GM12892 (cell line): ENCODE results near the gene DDX47.
"Not testable (repeated sequence)": the region's sequence is repeated elsewhere in the genome, so short reads cannot be mapped to it uniquely, and the experiment has no call there.

Experiments used
- DNase-seq: peaks from one replicate; pipeline ENCODE4 v3.0.0; 2011; ENCODE audit not compliant: insufficient read length
- FAIRE-seq: peaks from 2 replicates; lab custom pipeline; 2011; peaks lifted over from hg19 to GRCh38; lab: Jason Lieb, UNC
- POLR2A ChIP-seq: IDR thresholded peaks from 2 replicates; pipeline ENCODE4 v1.6.1; 2011; ENCODE audit warnings: low read depth, low read length, control low read depth
- POLR2AphosphoS5 ChIP-seq: IDR thresholded peaks from 2 replicates; pipeline ENCODE4 v1.6.1; 2011; ENCODE audit warnings: low read depth, low read length, control low read depth
- TAF1 ChIP-seq: IDR thresholded peaks from 2 replicates; pipeline ENCODE4 v1.6.1; 2011; ENCODE audit warnings: low read depth, mild to moderate bottlenecking, control low read depth, low read length, borderline replicate concordance

DDX47 gene

DNA sequence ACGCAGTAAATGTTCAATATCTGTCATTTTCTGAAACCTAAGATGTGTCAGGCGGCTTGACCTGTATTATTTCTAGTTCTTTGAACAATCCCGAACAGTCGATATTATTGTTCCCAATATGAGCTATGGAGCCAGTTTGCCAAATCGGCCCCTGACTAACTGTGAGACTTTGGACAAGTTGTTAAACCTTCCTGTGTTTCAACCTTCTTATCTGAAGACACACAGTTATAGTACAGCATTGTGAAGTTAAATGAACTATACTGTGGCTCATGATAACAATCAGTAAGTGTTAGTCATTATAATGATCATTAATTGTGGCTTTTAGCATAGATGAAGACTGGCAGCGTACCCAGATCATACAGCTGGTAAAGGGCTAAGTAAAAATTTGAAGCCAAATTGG lies 23.4 kb downstream of the DDX47 start:
- TF ChIP-seq POLR2A (no peak), TAF1 (no peak), POLR2AphosphoS5 (no peak)
- FAIRE-seq (no peak), DNase-seq (no peak)

DNA sequence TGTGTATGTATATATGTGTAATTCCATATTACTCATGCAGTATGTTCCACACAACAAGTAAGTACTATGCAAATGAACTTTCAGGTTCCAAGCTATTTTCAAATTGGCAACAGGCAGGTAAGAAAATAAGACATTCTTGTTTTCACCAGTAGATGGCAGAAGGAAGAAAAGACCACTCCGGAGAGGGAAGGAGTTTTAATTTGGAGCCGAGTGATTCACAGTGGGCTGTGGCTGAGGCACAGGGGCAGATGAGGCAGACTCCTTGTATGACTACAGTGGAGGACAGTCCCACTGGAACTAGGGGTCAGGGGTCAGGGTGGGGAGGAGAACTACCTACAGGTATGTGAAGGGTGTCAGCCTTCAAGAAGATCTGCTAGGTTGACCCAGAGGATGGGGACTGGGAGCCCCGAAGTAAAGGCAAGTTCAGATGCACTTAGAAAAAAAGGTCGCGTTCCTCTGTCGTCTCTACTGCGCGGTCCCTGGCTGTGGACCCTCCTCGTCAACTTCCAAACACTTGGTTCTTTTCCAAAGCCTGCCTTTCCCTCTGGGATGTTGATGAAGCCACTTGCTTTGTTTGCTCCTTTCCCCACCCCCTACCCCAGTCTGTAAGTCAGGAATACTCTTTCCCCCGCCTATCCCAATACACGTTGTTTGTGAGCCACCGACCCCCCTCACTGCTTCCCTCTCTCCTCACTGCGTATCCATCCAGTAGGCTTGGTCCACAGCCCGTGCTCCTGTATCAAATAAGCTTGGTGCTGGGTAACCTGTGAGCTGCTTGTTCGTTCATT lies 24.1 kb downstream of the DDX47 start:
- TF ChIP-seq POLR2A (no peak), TAF1 (no peak), POLR2AphosphoS5 (no peak)
- DNase-seq, result peak; percentile 33
- FAIRE-seq, result no peak

DNA sequence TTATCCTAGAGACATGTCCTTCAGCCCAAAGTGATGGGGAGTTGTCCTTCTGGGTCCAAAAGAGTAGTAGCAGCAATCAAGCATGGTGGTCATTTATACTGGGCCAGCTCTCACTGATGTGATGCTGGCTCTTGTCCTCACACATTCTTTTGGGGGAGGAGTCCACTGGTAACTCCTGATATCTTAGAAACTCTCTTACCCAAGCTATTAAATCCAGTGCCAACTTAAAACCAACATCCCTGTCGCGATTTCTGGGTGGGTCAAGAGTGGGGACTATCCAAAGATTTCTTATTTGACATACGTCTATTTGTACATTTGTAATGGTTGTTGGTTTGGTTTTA lies 24.6 kb downstream of the DDX47 start:
- TF ChIP-seq POLR2A (no peak), POLR2AphosphoS5 (no peak), TAF1 (no peak)
- no peak for DNase-seq
- FAIRE-seq, result no peak

DNA sequence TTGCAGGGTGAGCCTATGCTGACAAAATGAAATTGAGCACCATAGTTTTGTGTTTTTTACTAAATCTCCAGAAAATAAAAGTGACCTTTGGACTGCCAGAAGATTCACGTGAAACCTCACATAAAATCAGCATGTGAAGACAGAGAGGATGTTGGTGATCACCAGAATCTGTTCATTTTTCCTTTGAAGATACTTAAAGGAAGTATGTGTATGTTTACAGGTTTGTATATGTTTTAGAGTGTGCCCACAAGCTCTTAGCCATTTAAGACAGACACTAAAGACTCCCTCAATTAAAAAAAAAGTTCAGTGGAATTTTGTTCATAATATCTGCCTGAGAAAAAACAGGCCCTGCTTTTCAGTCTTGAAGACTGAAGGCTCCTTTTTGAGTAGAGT lies 25.9 kb downstream of the DDX47 start:
- no peak for FAIRE-seq
- DNase-seq, result no peak
- TF ChIP-seq POLR2A (no peak), TAF1 (no peak), POLR2AphosphoS5 (no peak)

DNA sequence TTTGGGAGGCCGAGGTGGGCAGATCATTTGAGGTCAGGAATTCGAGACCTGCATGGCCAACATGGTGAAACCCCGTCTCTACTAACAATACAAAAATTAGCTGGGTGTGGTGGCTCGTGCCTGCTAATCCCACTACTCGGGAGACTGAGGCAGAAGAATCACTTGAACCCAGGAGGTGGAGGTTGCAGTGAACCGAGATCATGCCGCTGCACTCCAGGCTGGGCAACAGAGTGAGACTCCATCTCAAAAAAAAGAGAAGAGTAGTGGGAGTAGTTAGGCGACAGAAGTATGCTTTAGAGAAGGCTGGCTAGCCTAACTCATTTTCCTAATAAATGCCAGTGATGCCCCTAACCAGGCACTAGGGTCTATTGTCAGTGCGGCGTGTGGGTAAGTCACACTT lies 26.3 kb downstream of the DDX47 start:
- not testable (repeated sequence) for FAIRE-seq, DNase-seq

DNA sequence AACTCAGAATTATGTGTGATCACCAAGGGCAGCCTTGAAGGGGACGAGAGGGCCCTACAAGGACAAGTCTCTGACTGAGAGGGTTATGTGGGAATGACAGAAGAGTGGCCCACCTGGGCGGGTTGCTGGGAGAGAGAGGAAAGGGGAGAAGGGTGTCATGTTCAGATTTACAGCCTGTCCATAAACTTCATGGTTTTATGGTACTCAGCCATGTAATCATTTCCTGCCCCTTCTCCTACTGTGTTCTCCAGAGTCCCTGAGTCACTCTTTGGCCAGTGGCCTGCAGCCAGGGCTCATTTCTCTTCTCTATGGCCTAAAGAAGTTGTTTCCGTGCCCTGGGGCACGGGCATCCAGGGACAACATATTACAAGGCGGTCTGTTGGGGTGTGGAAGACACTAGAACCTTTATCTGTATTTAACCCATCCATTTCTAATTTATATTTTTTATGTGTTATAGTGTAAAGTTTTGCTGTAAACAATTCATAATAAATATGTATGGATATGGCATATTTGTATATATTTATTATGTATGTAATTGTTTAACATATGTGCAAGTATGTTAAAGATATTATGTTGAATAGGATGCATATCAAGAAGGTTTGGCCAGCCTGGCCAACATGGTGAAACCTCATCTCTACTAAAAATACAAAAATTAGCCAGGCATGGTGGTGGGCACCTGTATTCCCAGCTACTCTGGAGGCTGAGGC lies 26.9 kb downstream of the DDX47 start:
- no peak for TF ChIP-seq POLR2AphosphoS5
- no peak for TF ChIP-seq POLR2A
- no peak for TF ChIP-seq TAF1
- DNase-seq (no peak), FAIRE-seq (no peak)

DNA sequence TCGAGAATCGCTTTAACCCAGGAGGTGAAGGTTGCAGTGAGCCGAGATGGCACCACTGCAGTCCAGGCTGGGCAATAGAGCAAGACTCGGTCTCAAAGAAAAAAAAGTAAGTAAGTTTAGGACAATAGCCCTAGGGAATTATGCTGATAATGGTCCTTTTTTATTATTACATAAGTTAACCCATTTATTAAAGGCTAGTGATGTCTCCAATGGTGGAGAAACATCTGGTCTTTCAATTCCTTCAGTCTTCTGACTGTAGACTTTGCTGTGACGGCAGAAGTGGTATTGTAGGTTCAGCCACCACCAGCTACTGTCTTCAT lies 27.4 kb downstream of the DDX47 start:
- no peak for DNase-seq
- TF ChIP-seq POLR2AphosphoS5 (no peak), TAF1 (no peak), POLR2A (no peak)
- no peak for FAIRE-seq

DNA sequence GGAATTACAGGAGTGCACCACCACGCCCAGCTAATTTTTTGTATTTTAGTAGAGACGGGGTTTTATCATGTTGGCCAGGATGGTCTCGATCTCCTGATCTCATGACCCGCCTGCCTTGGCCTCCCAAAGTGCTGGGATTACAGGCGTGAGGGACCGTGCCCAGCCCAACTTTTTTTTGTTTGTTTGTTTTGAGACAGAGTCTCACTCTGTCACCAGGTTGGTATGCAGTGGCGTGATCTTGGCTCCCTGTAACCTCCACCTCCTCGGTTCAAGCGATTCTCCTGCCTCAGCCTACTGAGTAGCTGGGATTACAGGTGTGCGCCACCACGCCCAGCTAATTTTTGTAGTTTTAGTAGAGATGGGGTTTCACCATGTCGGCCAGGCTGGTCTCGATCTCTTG lies 28.3 kb downstream of the DDX47 start:
- not testable (repeated sequence) for FAIRE-seq, DNase-seq

DNA sequence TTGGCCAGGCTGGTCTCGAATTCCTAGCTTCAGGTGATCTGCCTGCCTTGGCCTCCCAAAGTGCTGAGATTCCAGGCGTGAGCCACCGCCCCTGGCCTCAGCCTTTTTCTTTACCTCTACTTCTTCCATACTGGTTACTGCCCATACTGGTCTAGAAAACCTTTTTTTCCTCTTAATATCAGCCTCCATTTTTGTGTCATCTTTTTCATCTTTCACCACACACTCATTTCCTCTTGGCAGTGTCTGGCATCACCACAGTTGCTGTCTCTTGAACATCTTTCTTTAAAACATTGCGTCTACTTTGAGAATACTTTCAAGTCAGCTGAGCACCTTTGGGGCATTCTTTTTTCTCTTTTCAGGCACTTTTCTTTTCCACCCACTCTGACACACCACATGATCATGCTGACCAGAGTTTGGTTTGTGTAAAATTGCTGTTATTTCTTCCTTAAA lies 32.7 kb downstream of the DDX47 start:
- TF ChIP-seq POLR2AphosphoS5, result no peak
- TF ChIP-seq TAF1, result no peak
- no peak for TF ChIP-seq POLR2A
- DNase-seq, result no peak
- no peak for FAIRE-seq

DNA sequence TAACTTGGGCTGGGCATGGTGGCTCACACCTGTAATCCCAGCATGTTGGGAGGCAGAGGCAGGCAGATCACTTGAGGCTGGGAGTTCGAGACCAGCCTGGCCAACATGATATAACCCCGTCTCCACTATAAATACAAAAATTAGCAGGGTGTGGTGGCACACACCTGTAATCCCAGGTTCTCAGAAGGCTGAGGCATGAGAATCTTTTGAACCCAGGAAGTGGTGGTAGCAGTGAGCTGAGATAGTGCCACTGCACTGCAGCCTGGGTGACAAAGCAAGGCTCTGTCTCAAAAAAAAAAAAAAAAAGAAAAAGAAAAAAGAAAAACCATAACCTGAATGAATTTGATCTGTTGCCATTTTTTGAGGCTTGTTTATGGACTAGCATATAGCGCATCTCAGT lies 33.6 kb downstream of the DDX47 start:
- not testable (repeated sequence) for DNase-seq, FAIRE-seq

DNA sequence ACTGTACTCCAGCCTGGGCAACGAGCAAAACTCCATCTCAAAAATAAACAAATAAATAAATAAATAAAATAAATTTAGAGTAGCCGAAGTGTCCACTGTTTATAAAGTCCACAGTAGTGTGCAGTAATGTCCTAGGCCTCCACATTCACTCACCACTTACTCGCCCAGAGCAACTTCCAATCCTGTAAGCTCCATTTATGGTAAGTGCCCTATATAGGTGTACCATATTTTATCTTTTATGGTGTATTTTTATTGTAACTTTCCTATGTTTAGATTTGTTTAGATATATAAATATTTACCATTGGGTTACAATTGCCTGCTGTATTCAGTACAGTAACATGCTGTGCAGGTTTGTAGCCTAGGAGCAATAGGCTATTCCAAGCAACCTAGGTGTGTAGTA lies 40.3 kb downstream of the DDX47 start:
- DNase-seq, result no peak
- TF ChIP-seq POLR2A (no peak), POLR2AphosphoS5 (no peak), TAF1 (no peak)
- no peak for FAIRE-seq

DNA sequence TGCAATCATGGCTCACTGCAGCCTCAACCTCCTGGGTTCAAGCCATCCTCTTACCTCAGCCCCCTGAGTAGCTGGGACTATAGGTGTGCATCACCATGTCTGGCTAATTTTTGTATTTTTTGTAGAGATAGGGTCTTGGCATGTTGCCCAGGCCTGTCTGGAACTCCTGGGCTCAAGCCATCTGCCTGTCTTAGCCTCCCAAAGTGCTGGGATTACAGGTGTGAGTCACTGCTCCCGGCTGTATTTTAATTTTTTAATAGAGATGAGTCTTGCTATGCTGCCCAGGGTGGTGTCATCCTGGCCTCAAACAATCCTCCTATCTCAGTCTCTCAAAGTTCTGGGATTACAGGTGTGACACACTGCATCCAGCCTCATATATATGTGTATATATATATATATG lies 46.5 kb downstream of the DDX47 start:
- FAIRE-seq, result no peak
- no peak for DNase-seq
- TF ChIP-seq POLR2A (no peak), POLR2AphosphoS5 (no peak), TAF1 (no peak)

DNA sequence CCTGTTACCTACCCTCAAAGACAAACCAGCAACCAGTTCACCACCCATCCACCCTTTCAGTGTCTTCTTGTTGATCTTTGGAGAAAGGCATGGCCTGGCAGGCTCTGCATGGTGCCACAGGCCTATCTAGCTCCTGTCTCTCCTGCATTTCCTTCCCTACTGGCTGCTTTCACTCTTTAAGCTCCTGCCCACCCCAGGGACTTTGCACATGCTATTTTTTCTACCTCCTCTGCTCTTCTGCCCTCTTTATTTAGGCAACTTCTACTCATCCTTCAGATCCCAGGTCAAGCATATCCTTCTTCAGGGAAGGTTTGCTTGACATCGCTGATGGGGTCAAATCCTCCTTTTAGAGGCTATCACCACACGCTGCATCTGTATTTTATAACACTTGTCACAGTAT lies 51.1 kb downstream of the DDX47 start:
- FAIRE-seq (no peak), DNase-seq (no peak)
- TF ChIP-seq POLR2AphosphoS5, result no peak
- no peak for TF ChIP-seq TAF1
- TF ChIP-seq POLR2A, result no peak
